HG02798 (cell line): ENCODE results near the gene PDE1C.
A peak's percentile ranks its signal among the peaks of the same experiment; 100 is the strongest.

ENCODE experiments used
- ATAC-seq: cut with Tn5 transposase; IDR thresholded peaks from one replicate; pipeline ENCODE4 v1.9.1; 2021; ENCODE audit warnings: mild to moderate bottlenecking; ENCODE audit not compliant: unreplicated experiment, poor library complexity

Gene PDE1C

GRCh38 chr7:32070406-32071360, at the start of gene PDE1C:
TSS of gene PDE1C (minus strand) at chr7:32070407.
- no peak for ATAC-seq

GRCh38 chr7:32119790-32120196, 49.6 kb upstream of the PDE1C start:
- no peak for ATAC-seq

GRCh38 chr7:32117837-32118236, 47.6 kb upstream of the PDE1C start:
- no peak for ATAC-seq

- no peak for ATAC-seq
Observed at GRCh38 chr7:32116436-32116835, 46.2 kb upstream of the PDE1C start.

- no peak for ATAC-seq
Observed at GRCh38 chr7:32115831-32116230, 45.6 kb upstream of the PDE1C start.

GRCh38 chr7:32108651-32109050, 38.4 kb upstream of the PDE1C start:
- ATAC-seq, result no peak

GRCh38 chr7:32104766-32105165, 34.6 kb upstream of the PDE1C start:
- no peak for ATAC-seq

GRCh38 chr7:32103361-32103760, 33.2 kb upstream of the PDE1C start:
- no peak for ATAC-seq

- no peak for ATAC-seq
Observed at GRCh38 chr7:32102432-32102873, 32.2 kb upstream of the PDE1C start.

GRCh38 chr7:32100407-32100907, 30.2 kb upstream of the PDE1C start:
- ATAC-seq, result no peak

GRCh38 chr7:32094516-32094915, 24.3 kb upstream of the PDE1C start:
- ATAC-seq, result no peak

GRCh38 chr7:32093415-32094408, 23.5 kb upstream of the PDE1C start:
- no peak for ATAC-seq

- no peak for ATAC-seq
Observed at GRCh38 chr7:32092346-32092745, 22.1 kb upstream of the PDE1C start.

GRCh38 chr7:32091608-32092210, 21.5 kb upstream of the PDE1C start:
- peak; percentile 53 for ATAC-seq

GRCh38 chr7:32089678-32090077, 19.5 kb upstream of the PDE1C start:
- no peak for ATAC-seq

- no peak for ATAC-seq
Observed at GRCh38 chr7:32089256-32089655, 19.0 kb upstream of the PDE1C start.

GRCh38 chr7:32088451-32088881, 18.3 kb upstream of the PDE1C start:
- ATAC-seq, result no peak

- no peak for ATAC-seq
Observed at GRCh38 chr7:32079510-32079909, 9.3 kb upstream of the PDE1C start.

- ATAC-seq, result no peak
Observed at GRCh38 chr7:32078824-32079223, 8.6 kb upstream of the PDE1C start.

- no peak for ATAC-seq
Observed at GRCh38 chr7:32077806-32078205, 7.6 kb upstream of the PDE1C start.
